ENCODE data around the gene CDYL2. TPM values are rescaled to one million over a fixed set of nuclear protein-coding genes. Genes with fewer than 3 reads are reported as not detected.

Gene CDYL2
- total RNA-seq, 1 donor from 2014 or later, result 4.9 TPM

GRCh38 chr16:80702696-80703095 lies 101.7 kb downstream of the CDYL2 start:
- no peak overlapping the region for H3K27ac ChIP-seq
- peaks cover 3% of the 10 kb centered on the region for H3K27me3 Mint-ChIP-seq (ENCODE audit: insufficient read depth, low read depth)
- DNase-seq (ENCODE audit: low spot score), result no peak
- no peaks in the 10 kb centered on the region for H3K36me3 Mint-ChIP-seq
- no peaks in the 10 kb centered on the region for H3K36me3 ChIP-seq
- no peak overlapping the region for H3K4me3 ChIP-seq
- no peak overlapping the region for H3K4me3 Mint-ChIP-seq
- no peaks in the 10 kb centered on the region for H4K20me1 ChIP-seq (ENCODE audit: low read depth)
- H3K9ac ChIP-seq, result no peak overlapping the region
- H3K4me2 ChIP-seq, result no peak overlapping the region
- H3K27ac Mint-ChIP-seq, result no peak overlapping the region
- H3F3A ChIP-seq (ENCODE audit: low read depth), result no peaks in the 10 kb centered on the region
- H3K79me2 ChIP-seq (ENCODE audit: low read depth), result no peaks in the 10 kb centered on the region
- no peaks in the 10 kb centered on the region for H3K4me1 ChIP-seq
- peaks cover 2% of the 10 kb centered on the region for H3K9me3 Mint-ChIP-seq
- no peaks in the 10 kb centered on the region for H3K27me3 ChIP-seq
- TF ChIP-seq EZH2 (IDR thresholded peaks at IDR 0.05) (no peak), CTCF (IDR thresholded peaks at IDR 0.05) (no peak), EZH2phosphoT487 (IDR thresholded peaks at IDR 0.05) (no peak)
- H2AFZ ChIP-seq (replicated peaks), result no peak overlapping the region
- H3K4me1 Mint-ChIP-seq, result no peaks in the 10 kb centered on the region
- H3K9me3 ChIP-seq (ENCODE audit: low read depth), result no peaks in the 10 kb centered on the region

DNA sequence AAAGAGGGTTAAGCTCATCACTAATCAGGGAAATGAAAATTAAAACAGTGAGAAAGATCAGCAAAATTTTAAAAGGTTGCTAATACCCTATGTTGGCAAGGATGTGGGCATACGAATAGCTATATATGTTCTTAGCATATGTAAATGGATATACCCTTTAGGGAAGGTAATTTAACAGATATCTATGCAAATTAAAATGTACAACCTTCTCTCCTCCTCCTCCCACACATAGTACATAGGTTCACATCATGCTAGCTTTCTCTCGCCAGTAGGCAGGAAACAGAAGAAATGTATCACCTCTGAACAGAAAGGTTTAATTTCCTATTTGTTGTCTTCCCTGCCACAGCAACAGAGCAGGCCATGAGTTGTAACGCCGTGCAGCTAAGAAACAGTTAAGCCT lies 103.8 kb downstream of the CDYL2 start:
- Mint-ChIP-seq H3K4me1 (no peaks in the 10 kb centered on the region), H3K36me3 (no peaks in the 10 kb centered on the region), H3K27ac (no peak overlapping the region), H3K27me3 (ENCODE audit: insufficient read depth, low read depth) (peaks cover 3% of the 10 kb centered on the region), H3K9me3 (peaks cover 2% of the 10 kb centered on the region), H3K4me3 (no peak overlapping the region)
- Histone ChIP-seq H3K4me1 (no peaks in the 10 kb centered on the region), H4K20me1 (ENCODE audit: low read depth) (no peaks in the 10 kb centered on the region), H3K4me3 (no peak overlapping the region), H3K4me2 (no peak overlapping the region), H2AFZ (replicated peaks) (no peak overlapping the region), H3F3A (ENCODE audit: low read depth) (no peaks in the 10 kb centered on the region), H3K9me3 (ENCODE audit: low read depth) (no peaks in the 10 kb centered on the region), H3K9ac (no peak overlapping the region), H3K79me2 (ENCODE audit: low read depth) (no peaks in the 10 kb centered on the region), H3K27me3 (no peaks in the 10 kb centered on the region), H3K27ac (no peak overlapping the region), H3K36me3 (no peaks in the 10 kb centered on the region)
- no peak for TF ChIP-seq EZH2phosphoT487 (IDR thresholded peaks at IDR 0.05)
- no peak for TF ChIP-seq CTCF (IDR thresholded peaks at IDR 0.05)
- TF ChIP-seq EZH2 (IDR thresholded peaks at IDR 0.05), result no peak
- DNase-seq (ENCODE audit: low spot score), result no peak

DNA sequence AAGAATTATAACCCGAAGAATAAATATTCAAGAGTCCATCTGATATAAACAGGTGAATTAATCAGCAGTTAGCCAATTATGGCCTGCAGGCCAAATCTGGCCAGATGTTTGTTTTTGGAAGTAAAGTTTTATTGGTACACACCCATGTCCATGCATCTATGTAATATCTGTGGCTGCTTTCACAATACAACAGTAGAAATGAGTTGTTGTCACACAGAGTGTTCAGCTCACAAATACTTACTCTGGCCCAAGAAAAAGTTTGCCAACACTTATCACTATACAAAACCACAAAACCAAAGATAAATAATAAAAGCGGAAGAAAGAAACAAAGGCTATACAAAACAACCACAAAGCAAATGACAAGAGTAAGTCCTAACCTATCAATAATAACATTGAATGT lies 109.4 kb downstream of the CDYL2 start:
- Mint-ChIP-seq H3K27me3 (ENCODE audit: insufficient read depth, low read depth) (no peaks in the 10 kb centered on the region), H3K9me3 (peaks cover 2% of the 10 kb centered on the region), H3K36me3 (no peaks in the 10 kb centered on the region), H3K27ac (no peak overlapping the region), H3K4me1 (no peaks in the 10 kb centered on the region), H3K4me3 (no peak overlapping the region)
- Histone ChIP-seq H3K27me3 (peaks cover 8% of the 10 kb centered on the region), H3K4me3 (no peak overlapping the region), H3F3A (ENCODE audit: low read depth) (no peaks in the 10 kb centered on the region), H3K9ac (no peak overlapping the region), H3K9me3 (ENCODE audit: low read depth) (no peaks in the 10 kb centered on the region), H3K36me3 (no peaks in the 10 kb centered on the region), H2AFZ (replicated peaks) (no peak overlapping the region), H4K20me1 (ENCODE audit: low read depth) (no peaks in the 10 kb centered on the region), H3K79me2 (ENCODE audit: low read depth) (no peaks in the 10 kb centered on the region), H3K4me2 (no peak overlapping the region), H3K4me1 (no peaks in the 10 kb centered on the region), H3K27ac (no peak overlapping the region)
- no peak for DNase-seq (ENCODE audit: low spot score)
- TF ChIP-seq EZH2phosphoT487 (IDR thresholded peaks at IDR 0.05) (no peak), CTCF (IDR thresholded peaks at IDR 0.05) (no peak), EZH2 (IDR thresholded peaks at IDR 0.05) (no peak)
